H9 (cell line): ENCODE data around the gene DLG1. TPM values are rescaled to one million over a fixed set of nuclear protein-coding genes. Genes with fewer than 3 reads are reported as not detected.

ENCODE experiments used
- DNase-seq: peaks from one replicate; pipeline ENCODE4 v3.0.0-alpha.2; 2017
- H2AFZ ChIP-seq: one replicate; pipeline ENCODE4 v1.6.1; 2013; ENCODE audit warnings: mild to moderate bottlenecking, low read length, control low read depth, moderate library complexity
- H2AK5ac ChIP-seq: 2 replicates; pipeline ENCODE4 v1.6.1; 2013; ENCODE audit warnings: low read length, control low read depth, mixed read lengths; ENCODE audit not compliant: insufficient read length
- H2BK120ac ChIP-seq: one replicate; pipeline ENCODE4 v1.6.1; 2013; ENCODE audit warnings: low read depth, mild to moderate bottlenecking, low read length, control low read depth, inconsistent platforms; ENCODE audit not compliant: poor library complexity, severe bottlenecking
- H2BK12ac ChIP-seq: 2 replicates; pipeline ENCODE4 v1.6.1; 2013; ENCODE audit warnings: low read length, control low read depth, mixed read lengths, low read depth; ENCODE audit not compliant: insufficient read length
- H2BK15ac ChIP-seq: 2 replicates; pipeline ENCODE4 v1.6.1; 2013; ENCODE audit warnings: low read depth, low read length, control low read depth
- H2BK20ac ChIP-seq: one replicate; pipeline ENCODE4 v1.6.1; 2013; ENCODE audit warnings: low read depth, mild to moderate bottlenecking, low read length, control low read depth, inconsistent platforms; ENCODE audit not compliant: poor library complexity, severe bottlenecking
- H2BK5ac ChIP-seq: 2 replicates; pipeline ENCODE4 v1.6.1; 2013; ENCODE audit warnings: low read length, control low read depth, mixed read lengths; ENCODE audit not compliant: insufficient read length
- H3K14ac ChIP-seq: 2 replicates; pipeline ENCODE4 v1.6.1; 2013; ENCODE audit warnings: low read length, control low read depth; ENCODE audit not compliant: insufficient read depth
- H3K18ac ChIP-seq: 2 replicates; pipeline ENCODE4 v1.6.1; 2013; ENCODE audit warnings: low read depth, mild to moderate bottlenecking, mixed read lengths, low read length, control low read depth; ENCODE audit not compliant: insufficient read length
- H3K23ac ChIP-seq: 2 replicates; pipeline ENCODE4 v1.6.1; 2013; ENCODE audit warnings: low read length, control low read depth, mixed read lengths, low read depth; ENCODE audit not compliant: insufficient read length
- H3K23me2 ChIP-seq: 2 replicates; pipeline ENCODE4 v1.6.1; 2013; ENCODE audit warnings: low read depth, mild to moderate bottlenecking, mixed read lengths, low read length, control low read depth; ENCODE audit not compliant: insufficient read length, poor library complexity, severe bottlenecking
- H3K27ac ChIP-seq: 2 replicates; pipeline ENCODE4 v1.5.1; 2013; ENCODE audit warnings: low read length, control low read depth, mixed read lengths, low read depth; ENCODE audit not compliant: insufficient read length
- H3K27me3 ChIP-seq: 2 replicates; pipeline ENCODE4 v1.6.1; 2013; ENCODE audit warnings: low read length, control low read depth, inconsistent platforms; ENCODE audit not compliant: insufficient read depth
- H3K4ac ChIP-seq: 2 replicates; pipeline ENCODE4 v1.6.1; 2013; ENCODE audit warnings: low read depth, mild to moderate bottlenecking, control low read depth, inconsistent platforms, low read length, moderate library complexity
- H3K4me1 ChIP-seq: 2 replicates; pipeline ENCODE4 v1.6.1; 2013; ENCODE audit warnings: low read length, control low read depth, inconsistent platforms; ENCODE audit not compliant: insufficient read depth
- H3K4me2 ChIP-seq: 2 replicates; pipeline ENCODE4 v1.6.1; 2013; ENCODE audit warnings: low read length, control low read depth, mixed read lengths; ENCODE audit not compliant: insufficient read length, insufficient read depth
- H3K56ac ChIP-seq: 2 replicates; pipeline ENCODE4 v1.6.1; 2013; ENCODE audit warnings: low read depth, mild to moderate bottlenecking, mixed read lengths, low read length, control low read depth; ENCODE audit not compliant: insufficient read length
- H3K79me1 ChIP-seq: 2 replicates; pipeline ENCODE4 v1.6.1; 2013; ENCODE audit warnings: low read depth, mild to moderate bottlenecking, moderate library complexity, low read length, control low read depth, inconsistent platforms; ENCODE audit not compliant: insufficient read depth, poor library complexity, severe bottlenecking
- H3K79me2 ChIP-seq: 2 replicates; pipeline ENCODE4 v1.6.1; 2013; ENCODE audit warnings: low read length, control low read depth, inconsistent platforms; ENCODE audit not compliant: insufficient read depth
- H3K9ac ChIP-seq: 2 replicates; pipeline ENCODE4 v1.6.1; 2013; ENCODE audit warnings: low read length, control low read depth, mixed read lengths; ENCODE audit not compliant: insufficient read length; ENCODE audit errors: extremely low read depth
- H3K9me3 ChIP-seq: one replicate; pipeline ENCODE4 v1.6.1; 2013; ENCODE audit warnings: low read depth, low read length, inconsistent platforms; ENCODE audit not compliant: control insufficient read depth
- H3T11ph ChIP-seq: one replicate; pipeline ENCODE4 v1.6.1; 2013; ENCODE audit warnings: mild to moderate bottlenecking, low read length, control low read depth, inconsistent platforms
- H4K20me1 ChIP-seq: one replicate; pipeline ENCODE4 v1.6.1; 2013; ENCODE audit not compliant: control insufficient read depth, insufficient read length, insufficient read depth
- H4K5ac ChIP-seq: 2 replicates; pipeline ENCODE4 v1.6.1; 2013; ENCODE audit warnings: low read depth, mild to moderate bottlenecking, mixed read lengths, low read length, control low read depth; ENCODE audit not compliant: insufficient read length
- H4K8ac ChIP-seq: replicated peaks from 2 replicates; pipeline ENCODE4 v1.6.1; 2013; ENCODE audit warnings: low read length, control low read depth, mixed read lengths, low read depth; ENCODE audit not compliant: insufficient read length
- H4K91ac ChIP-seq: 2 replicates; pipeline ENCODE4 v1.6.1; 2013; ENCODE audit warnings: low read depth, mild to moderate bottlenecking, moderate library complexity, mixed read lengths, low read length, control low read depth; ENCODE audit not compliant: insufficient read length
- H3K27ac Mint-ChIP-seq, 3 experiments: 2 replicates in 2 of 3; 3 replicates in 1 of 3; pipeline ENCODE4 v1.8.0; 2020 to 2021; ENCODE audit warnings: mixed read lengths in 3 of 3, mild to moderate bottlenecking in 1 of 3, moderate library complexity in 1 of 3
- H3K27me3 Mint-ChIP-seq: 2 replicates; pipeline ENCODE4 v1.8.0; 2021; ENCODE audit warnings: low read depth, mild to moderate bottlenecking, moderate library complexity, mixed read lengths
- H3K36me3 Mint-ChIP-seq, 3 experiments: 2 replicates in 2 of 3; 3 replicates in 1 of 3; pipeline ENCODE4 v1.8.0; 2020 to 2021; ENCODE audit warnings: low read depth in 3 of 3, mixed read lengths in 3 of 3; ENCODE audit not compliant: insufficient read depth in 1 of 3
- H3K4me1 Mint-ChIP-seq, 2 experiments: 2 replicates each; pipeline ENCODE4 v1.8.0; 2020; ENCODE audit warnings: mixed read lengths in 2 of 2
- H3K4me3 Mint-ChIP-seq, 2 experiments: 2 replicates in 1 of 2; 3 replicates in 1 of 2; pipeline ENCODE4 v1.8.0; 2020 to 2021; ENCODE audit warnings: mild to moderate bottlenecking in 2 of 2, mixed read lengths in 2 of 2, moderate library complexity in 1 of 2
- H3K9me3 Mint-ChIP-seq, 2 experiments: 2 replicates in 1 of 2; 3 replicates in 1 of 2; pipeline ENCODE4 v1.8.0; 2020; ENCODE audit warnings: mild to moderate bottlenecking in 2 of 2, mixed read lengths in 2 of 2, moderate library complexity in 1 of 2
- WGBS: extraction: QIAGEN DNeasy Blood & Tissue Kit; methylation state at CpG from one replicate; pipeline ENCODE4 v1.1.7; 2013; ENCODE audit warnings: missing lambda C conversion rate, low lambda C conversion rate, mixed read lengths; ENCODE audit not compliant: insufficient read length; ENCODE audit errors: extremely low coverage; 5-methylcytosine and 5-hydroxymethylcytosine counted together
- microRNA-seq: library from miRNA; unstranded; fragments of <30 nt; microRNA quantifications from one replicate; pipeline ENCODE4, GENCODE V29; 2020; ENCODE audit warnings: borderline microRNAs expressed
- total RNA-seq: library from RNA; stranded (reverse); gene quantifications from 2 replicates; pipeline ENCODE4 v1.2.1, GENCODE V29; 2021
- TF ChIP-seq, protein P1 (sequence below): fragments of 200-600 bp; sonication (generic); conservative IDR thresholded peaks from 3 replicates; pipeline ENCODE4 v1.8.0; 2021; ENCODE audit warnings: antibody characterized with exemption, mild to moderate bottlenecking

Gene DLG1
- total RNA-seq, 1 experiment from 2014 or later, result 84.1 TPM

DNA sequence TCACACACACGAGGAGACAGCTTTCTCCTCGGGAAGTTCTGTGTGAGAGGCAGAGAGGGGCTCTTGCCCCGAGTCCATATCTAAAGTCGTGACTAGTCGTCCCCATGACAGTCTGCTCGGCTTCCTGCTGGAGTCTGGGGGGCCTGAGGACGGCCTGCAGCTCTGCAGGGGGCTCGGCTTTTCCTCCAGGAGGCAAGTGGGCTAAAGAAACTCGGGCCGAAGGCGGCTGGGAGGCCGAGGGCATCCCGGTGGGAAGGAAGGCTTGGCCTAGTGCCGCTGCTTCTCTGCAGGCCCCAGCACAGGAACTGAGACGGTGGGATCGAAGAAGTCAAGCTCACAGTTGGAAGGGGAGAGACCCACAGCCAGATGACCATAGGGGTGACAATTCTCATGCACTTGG is 304.4 kb downstream of the DLG1 start:
- H4K5ac ChIP-seq, result no peak overlapping the region
- no peaks in the 10 kb centered on the region for H3K79me2 ChIP-seq
- H3K4ac ChIP-seq, result no peak overlapping the region
- no peak overlapping the region for H4K8ac ChIP-seq
- Mint-ChIP-seq H3K36me3 (no peaks in the 10 kb centered on the region), H3K27ac (peak overlapping the region in 2 of 3 experiments; percentile 41 to 53; a peak in 2 of 7 replicates), H3K4me3 (no peak overlapping the region), H3K4me1 (peaks cover 0 to 7% of the 10 kb centered on the region in 2 experiments; a peak in 2 of 4 replicates), H3K27me3 (peaks cover 2% of the 10 kb centered on the region; the same call in 1 of the 2 replicates), H3K9me3 (no peaks in the 10 kb centered on the region)
- no peaks in the 10 kb centered on the region for H4K20me1 ChIP-seq
- no peak overlapping the region for H2BK120ac ChIP-seq
- H3K9me3 ChIP-seq, result no peaks in the 10 kb centered on the region
- no peak for DNase-seq
- no peak overlapping the region for H2AK5ac ChIP-seq
- H3K23ac ChIP-seq, result no peak overlapping the region
- no peak overlapping the region for H3K27ac ChIP-seq
- H3T11ph ChIP-seq, result no peak overlapping the region
- no peaks in the 10 kb centered on the region for H3K4me1 ChIP-seq
- no peak overlapping the region for H3K4me2 ChIP-seq
- H3K14ac ChIP-seq, result no peak overlapping the region
- H2BK15ac ChIP-seq, result no peak overlapping the region
- no peaks in the 10 kb centered on the region for H3K27me3 ChIP-seq
- WGBS, result no CpG with 5 or more reads among the region's 16 CpGs
- TF ChIP-seq, protein P1, sequence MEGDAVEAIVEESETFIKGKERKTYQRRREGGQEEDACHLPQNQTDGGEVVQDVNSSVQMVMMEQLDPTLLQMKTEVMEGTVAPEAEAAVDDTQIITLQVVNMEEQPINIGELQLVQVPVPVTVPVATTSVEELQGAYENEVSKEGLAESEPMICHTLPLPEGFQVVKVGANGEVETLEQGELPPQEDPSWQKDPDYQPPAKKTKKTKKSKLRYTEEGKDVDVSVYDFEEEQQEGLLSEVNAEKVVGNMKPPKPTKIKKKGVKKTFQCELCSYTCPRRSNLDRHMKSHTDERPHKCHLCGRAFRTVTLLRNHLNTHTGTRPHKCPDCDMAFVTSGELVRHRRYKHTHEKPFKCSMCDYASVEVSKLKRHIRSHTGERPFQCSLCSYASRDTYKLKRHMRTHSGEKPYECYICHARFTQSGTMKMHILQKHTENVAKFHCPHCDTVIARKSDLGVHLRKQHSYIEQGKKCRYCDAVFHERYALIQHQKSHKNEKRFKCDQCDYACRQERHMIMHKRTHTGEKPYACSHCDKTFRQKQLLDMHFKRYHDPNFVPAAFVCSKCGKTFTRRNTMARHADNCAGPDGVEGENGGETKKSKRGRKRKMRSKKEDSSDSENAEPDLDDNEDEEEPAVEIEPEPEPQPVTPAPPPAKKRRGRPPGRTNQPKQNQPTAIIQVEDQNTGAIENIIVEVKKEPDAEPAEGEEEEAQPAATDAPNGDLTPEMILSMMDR, result no peak
- no peak overlapping the region for H2BK20ac ChIP-seq
- no peaks in the 10 kb centered on the region for H3K79me1 ChIP-seq
- no peak overlapping the region for H2BK12ac ChIP-seq
- no peak overlapping the region for H2AFZ ChIP-seq
- H3K18ac ChIP-seq, result no peak overlapping the region
- no peak overlapping the region for H3K56ac ChIP-seq
- no peaks in the 10 kb centered on the region for H3K23me2 ChIP-seq
- no peak overlapping the region for H3K9ac ChIP-seq
- no peak overlapping the region for H2BK5ac ChIP-seq
- no peak overlapping the region for H4K91ac ChIP-seq

Small RNA genes within 50 kb of the gene (microRNA-seq; reads per million reads assigned to microRNA genes)
- gene MIR4797, result not detected
